ENCODE measurements around the gene LRWD1.
"Not testable (repeated sequence)": the region's sequence is repeated elsewhere in the genome, so short reads cannot be mapped to it uniquely, and the experiment has no call there.

LRWD1 gene

GRCh38 chr7:102444961-102445673 lies 19.7 kb upstream of the LRWD1 start:
- DNase-seq (ENCODE audit: low read depth in 2 of 2), result no peak

- no peak for DNase-seq (ENCODE audit: low read depth in 2 of 2)
Measured at GRCh38 chr7:102445674-102446071, 19.1 kb upstream of the LRWD1 start.

- no peak for DNase-seq (ENCODE audit: low read depth in 2 of 2)
Measured at GRCh38 chr7:102446387-102447156, 18.2 kb upstream of the LRWD1 start.

- DNase-seq (ENCODE audit: low read depth in 2 of 2), result no peak
Measured at GRCh38 chr7:102447311-102447710, 17.5 kb upstream of the LRWD1 start.

- no peak for DNase-seq (ENCODE audit: low read depth in 2 of 2)
Measured at GRCh38 chr7:102449136-102449535, 15.6 kb upstream of the LRWD1 start.

GRCh38 chr7:102450242-102450641 lies 14.5 kb upstream of the LRWD1 start:
- no peak for DNase-seq (ENCODE audit: low read depth in 2 of 2)

- no peak for DNase-seq (ENCODE audit: low read depth in 2 of 2)
Measured at GRCh38 chr7:102451371-102452054, 13.3 kb upstream of the LRWD1 start.

GRCh38 chr7:102452451-102452850 lies 12.3 kb upstream of the LRWD1 start:
- no peak for DNase-seq (ENCODE audit: low read depth in 2 of 2)

GRCh38 chr7:102453319-102453718 lies 11.5 kb upstream of the LRWD1 start:
- no peak for DNase-seq (ENCODE audit: low read depth in 2 of 2)

GRCh38 chr7:102454468-102454867 lies 10.3 kb upstream of the LRWD1 start:
- no peak for DNase-seq (ENCODE audit: low read depth in 2 of 2)

- not testable (repeated sequence) for DNase-seq (ENCODE audit: low read depth in 2 of 2)
Measured at GRCh38 chr7:102454932-102455331, 9.9 kb upstream of the LRWD1 start.

GRCh38 chr7:102455596-102455995 lies 9.2 kb upstream of the LRWD1 start:
- DNase-seq (ENCODE audit: low read depth in 2 of 2), result no peak

- DNase-seq (ENCODE audit: low read depth in 2 of 2), result peak; percentile 9 to 18
Measured at GRCh38 chr7:102456327-102456726, 8.5 kb upstream of the LRWD1 start.

GRCh38 chr7:102457352-102457924 lies 7.3 kb upstream of the LRWD1 start:
- no peak for DNase-seq (ENCODE audit: low read depth in 2 of 2)

GRCh38 chr7:102459221-102459844 lies 5.5 kb upstream of the LRWD1 start:
- DNase-seq (ENCODE audit: low read depth in 2 of 2), result no peak

- no peak for DNase-seq (ENCODE audit: low read depth in 2 of 2)
Measured at GRCh38 chr7:102460467-102460866, 4.3 kb upstream of the LRWD1 start.

- DNase-seq (ENCODE audit: low read depth in 2 of 2), result no peak
Measured at GRCh38 chr7:102463841-102464576, 775 bp upstream of the LRWD1 start.

- no peak for DNase-seq (ENCODE audit: low read depth in 2 of 2)
Measured at GRCh38 chr7:102466097-102466496, 1.3 kb downstream of the LRWD1 start.

GRCh38 chr7:102467581-102468477 lies 3.0 kb downstream of the LRWD1 start:
- DNase-seq (ENCODE audit: low read depth in 2 of 2), result no peak

All from fibroblast of skin of left quadriceps (primary cell).